ENCODE measurements around the gene FEZ2. TPM values are rescaled to one million over a fixed set of nuclear protein-coding genes. Genes with fewer than 3 reads are reported as not detected.

FEZ2 gene
- total and polyA plus RNA-seq, 8 donors: 47.5 to 74.0 (median 69.8) TPM

- no peak overlapping the region for H3K27ac ChIP-seq
- intact Hi-C loops (cut with DNase I): no loop called here
- H3K27me3 ChIP-seq: no peaks in the 10 kb centered on the region
- DNase-seq (no peak), ATAC-seq (no peak)
- H3K4me3 ChIP-seq: no peak overlapping the region
- peaks cover 0 to 53% of the 10 kb centered on the region in 2 donors for H3K36me3 ChIP-seq
- H3K9me3 ChIP-seq: no peaks in the 10 kb centered on the region
- no peaks in the 10 kb centered on the region for H3K4me1 ChIP-seq
- TF ChIP-seq CTCF (IDR thresholded peaks at IDR 0.05): no peak
These were observed 84.3 kb downstream of the FEZ2 start for GRCh38 chr2:36513661-36514060.

GRCh38 chr2:36512705-36513104, 85.3 kb downstream of the FEZ2 start:
- Histone ChIP-seq H3K36me3 (peaks cover 0 to 49% of the 10 kb centered on the region in 2 donors), H3K27ac (no peak overlapping the region), H3K27me3 (no peaks in the 10 kb centered on the region), H3K4me1 (no peaks in the 10 kb centered on the region), H3K4me3 (no peak overlapping the region), H3K9me3 (no peaks in the 10 kb centered on the region)
- TF ChIP-seq CTCF (IDR thresholded peaks at IDR 0.05): no peak
- intact Hi-C loops (cut with DNase I): no loop called here
- DNase-seq: no peak
- no peak for ATAC-seq

- Histone ChIP-seq H3K27ac (no peak overlapping the region), H3K27me3 (no peaks in the 10 kb centered on the region), H3K36me3 (peaks cover 0 to 42% of the 10 kb centered on the region in 2 donors), H3K4me1 (no peaks in the 10 kb centered on the region), H3K9me3 (no peaks in the 10 kb centered on the region), H3K4me3 (no peak overlapping the region)
- intact Hi-C loops (cut with DNase I): no loop called here
- DNase-seq (no peak), ATAC-seq (peak; percentile 60)
- no peak for TF ChIP-seq CTCF (IDR thresholded peaks at IDR 0.05)
These were observed 85.9 kb downstream of the FEZ2 start for GRCh38 chr2:36511858-36512603.

- H3K4me3 ChIP-seq: no peak overlapping the region
- no peaks in the 10 kb centered on the region for H3K4me1 ChIP-seq
- no peaks in the 10 kb centered on the region for H3K9me3 ChIP-seq
- H3K27ac ChIP-seq: no peak overlapping the region
- no peaks in the 10 kb centered on the region for H3K27me3 ChIP-seq
- no peak for TF ChIP-seq CTCF (IDR thresholded peaks at IDR 0.05)
- ATAC-seq (no peak), DNase-seq (no peak)
- H3K36me3 ChIP-seq: peaks cover 0 to 26% of the 10 kb centered on the region in 2 donors
- intact Hi-C loops (cut with DNase I): no loop called here
These were observed 88.9 kb downstream of the FEZ2 start for GRCh38 chr2:36509075-36509474.

GRCh38 chr2:36507408-36507812, 90.6 kb downstream of the FEZ2 start:
- Histone ChIP-seq H3K4me1 (no peaks in the 10 kb centered on the region), H3K27ac (no peak overlapping the region), H3K27me3 (no peaks in the 10 kb centered on the region), H3K4me3 (no peak overlapping the region), H3K9me3 (no peaks in the 10 kb centered on the region), H3K36me3 (peaks cover 0 to 16% of the 10 kb centered on the region in 2 donors)
- intact Hi-C loops (cut with DNase I): no loop called here
- DNase-seq (peak in 2 of 4 donors; percentile 25 to 66), ATAC-seq (peak; percentile 93)
- TF ChIP-seq CTCF (IDR thresholded peaks at IDR 0.05): peak; percentile 47 to 51

Other genes with a start within 250 kb of the FEZ2 start
- gene CRIM1, start 242.4 kb downstream of the FEZ2 start, total RNA-seq: 10 to 100 TPM; 58.0 to 72.9 TPM
- gene CRIM1, start 242.4 kb downstream of the FEZ2 start, polyA plus RNA-seq (ENCODE audit: insufficient read length in 6 of 6): 10 to 100 TPM; 28.7 to 32.4 (median 31.0) TPM
- 1 to 10 TPM in 1 of 2 donors, under 1 TPM in 1; 0.20 to 1.1 TPM for gene VIT, start 98.5 kb upstream of the FEZ2 start, total RNA-seq
- gene VIT, start 98.5 kb upstream of the FEZ2 start, polyA plus RNA-seq (ENCODE audit: insufficient read length in 6 of 6): under 1 TPM in 5 of 6 donors, not detected in 1; 0.06 to 0.13 (median 0.09) TPM